ENCODE results near the gene COPS8. TPM values are rescaled to one million over a fixed set of nuclear protein-coding genes. Genes with fewer than 3 reads are reported as not detected.

COPS8 gene
- total RNA-seq, 2 donors from 2014 or later = 27.4 to 27.8 TPM

DNA sequence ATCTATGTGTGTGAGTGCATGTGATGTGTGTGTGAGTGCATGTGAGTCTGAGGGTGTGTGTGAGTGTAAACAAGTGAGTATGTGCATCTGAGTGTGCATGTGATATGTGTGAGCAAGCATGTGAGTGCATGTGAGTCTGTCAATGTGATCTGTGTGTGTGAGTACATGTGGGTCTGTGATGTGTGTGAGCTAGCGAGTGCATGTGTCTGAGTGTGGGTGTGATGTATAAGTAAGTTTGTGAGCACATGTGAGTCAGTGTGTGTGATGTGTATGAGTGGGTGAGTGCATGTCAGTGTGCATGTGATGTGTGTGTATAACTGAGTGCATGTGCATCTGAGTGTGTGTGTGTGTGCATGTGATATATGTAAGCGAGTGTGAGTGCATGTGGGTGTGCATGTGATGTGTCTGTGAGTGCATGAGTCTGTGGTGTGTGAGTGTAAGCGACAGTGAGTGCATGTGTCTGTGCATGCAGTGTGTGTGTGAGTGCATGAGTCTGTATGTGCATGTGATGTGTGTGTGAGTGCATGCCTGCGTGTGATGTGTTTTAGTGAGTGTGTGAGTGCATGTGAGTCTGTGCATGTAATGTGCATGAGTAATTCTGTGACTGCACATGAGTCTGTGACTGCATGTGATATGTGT, 44.1 kb downstream of the COPS8 start:
- ATAC-seq (no peak), DNase-seq (no peak)
- TF ChIP-seq POLR2A (IDR thresholded peaks at IDR 0.05) = no peak
- TF ChIP-seq, protein P1, sequence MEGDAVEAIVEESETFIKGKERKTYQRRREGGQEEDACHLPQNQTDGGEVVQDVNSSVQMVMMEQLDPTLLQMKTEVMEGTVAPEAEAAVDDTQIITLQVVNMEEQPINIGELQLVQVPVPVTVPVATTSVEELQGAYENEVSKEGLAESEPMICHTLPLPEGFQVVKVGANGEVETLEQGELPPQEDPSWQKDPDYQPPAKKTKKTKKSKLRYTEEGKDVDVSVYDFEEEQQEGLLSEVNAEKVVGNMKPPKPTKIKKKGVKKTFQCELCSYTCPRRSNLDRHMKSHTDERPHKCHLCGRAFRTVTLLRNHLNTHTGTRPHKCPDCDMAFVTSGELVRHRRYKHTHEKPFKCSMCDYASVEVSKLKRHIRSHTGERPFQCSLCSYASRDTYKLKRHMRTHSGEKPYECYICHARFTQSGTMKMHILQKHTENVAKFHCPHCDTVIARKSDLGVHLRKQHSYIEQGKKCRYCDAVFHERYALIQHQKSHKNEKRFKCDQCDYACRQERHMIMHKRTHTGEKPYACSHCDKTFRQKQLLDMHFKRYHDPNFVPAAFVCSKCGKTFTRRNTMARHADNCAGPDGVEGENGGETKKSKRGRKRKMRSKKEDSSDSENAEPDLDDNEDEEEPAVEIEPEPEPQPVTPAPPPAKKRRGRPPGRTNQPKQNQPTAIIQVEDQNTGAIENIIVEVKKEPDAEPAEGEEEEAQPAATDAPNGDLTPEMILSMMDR (IDR thresholded peaks at IDR 0.05) = no peak
- no peaks in the 10 kb centered on the region for H3K36me3 ChIP-seq (replicated peaks in 1 of 2; ENCODE audit: insufficient read depth in 1 of 2, low read depth in 2 of 2)
- H3K4me3 ChIP-seq = no peak overlapping the region
- WGBS, 2 donors = 93 to 94% methylated on average over 4 of the region's 4 CpGs
- no peaks in the 10 kb centered on the region for H3K27me3 ChIP-seq
- intact Hi-C loops (cut with DNase I) = no loop called here
- no peaks in the 10 kb centered on the region for H3K9me3 ChIP-seq
- no peak overlapping the region for H3K27ac ChIP-seq
- H3K4me1 ChIP-seq = no peaks in the 10 kb centered on the region

DNA sequence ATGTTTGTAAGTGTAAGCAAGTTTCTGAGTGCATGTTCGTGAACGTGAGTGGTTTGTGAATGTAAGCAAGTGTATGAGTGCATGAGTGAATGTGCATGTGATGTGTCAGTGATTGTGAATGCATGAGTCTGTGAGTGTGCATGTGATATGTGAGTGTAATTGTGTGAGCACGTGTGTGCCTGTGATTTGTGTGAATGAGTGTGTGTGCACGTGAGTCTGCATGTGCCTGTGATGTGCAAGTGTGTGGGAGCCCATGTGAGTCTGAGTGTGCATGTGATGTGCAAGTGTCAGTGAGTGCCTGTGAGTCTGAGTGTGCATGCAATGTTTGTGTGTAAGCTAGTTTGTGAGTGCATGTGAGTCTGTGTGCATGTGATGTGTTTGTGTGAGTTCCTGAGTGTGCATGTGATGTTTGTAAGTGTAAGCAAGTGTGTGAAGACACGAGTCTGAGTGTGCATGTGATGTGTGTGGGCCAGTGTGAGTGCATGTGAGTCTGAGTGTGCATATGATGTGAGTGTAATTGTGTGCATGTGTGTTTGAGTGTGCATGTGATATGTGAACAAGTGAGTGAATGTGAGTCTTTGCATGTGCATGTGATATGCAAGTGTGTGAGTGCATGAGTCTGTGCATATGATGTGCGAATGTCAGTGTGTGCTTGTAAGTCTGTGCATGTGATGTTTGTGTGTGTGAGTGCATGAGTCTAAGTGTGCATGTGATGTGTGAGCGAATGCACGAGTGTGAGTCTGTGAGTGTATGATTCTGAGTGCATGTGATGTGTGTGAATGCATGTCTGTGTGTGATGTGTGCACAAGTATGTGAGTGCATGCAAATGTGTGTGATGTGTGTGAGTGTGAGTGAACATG, 45.1 kb downstream of the COPS8 start:
- TF ChIP-seq, protein P1 (IDR thresholded peaks at IDR 0.05) = no peak
- TF ChIP-seq POLR2A (IDR thresholded peaks at IDR 0.05) = no peak
- no peaks in the 10 kb centered on the region for H3K36me3 ChIP-seq (replicated peaks in 1 of 2; ENCODE audit: insufficient read depth in 1 of 2, low read depth in 2 of 2)
- no peaks in the 10 kb centered on the region for H3K27me3 ChIP-seq
- no peak for DNase-seq
- 73 to 77% methylated on average over 8 of the region's 8 CpGs for WGBS, 2 donors
- intact Hi-C loops (cut with DNase I) = no loop called here
- H3K9me3 ChIP-seq = no peaks in the 10 kb centered on the region
- H3K4me1 ChIP-seq = no peaks in the 10 kb centered on the region
- H3K4me3 ChIP-seq = no peak overlapping the region
- no peak for ATAC-seq
- no peak overlapping the region for H3K27ac ChIP-seq

DNA sequence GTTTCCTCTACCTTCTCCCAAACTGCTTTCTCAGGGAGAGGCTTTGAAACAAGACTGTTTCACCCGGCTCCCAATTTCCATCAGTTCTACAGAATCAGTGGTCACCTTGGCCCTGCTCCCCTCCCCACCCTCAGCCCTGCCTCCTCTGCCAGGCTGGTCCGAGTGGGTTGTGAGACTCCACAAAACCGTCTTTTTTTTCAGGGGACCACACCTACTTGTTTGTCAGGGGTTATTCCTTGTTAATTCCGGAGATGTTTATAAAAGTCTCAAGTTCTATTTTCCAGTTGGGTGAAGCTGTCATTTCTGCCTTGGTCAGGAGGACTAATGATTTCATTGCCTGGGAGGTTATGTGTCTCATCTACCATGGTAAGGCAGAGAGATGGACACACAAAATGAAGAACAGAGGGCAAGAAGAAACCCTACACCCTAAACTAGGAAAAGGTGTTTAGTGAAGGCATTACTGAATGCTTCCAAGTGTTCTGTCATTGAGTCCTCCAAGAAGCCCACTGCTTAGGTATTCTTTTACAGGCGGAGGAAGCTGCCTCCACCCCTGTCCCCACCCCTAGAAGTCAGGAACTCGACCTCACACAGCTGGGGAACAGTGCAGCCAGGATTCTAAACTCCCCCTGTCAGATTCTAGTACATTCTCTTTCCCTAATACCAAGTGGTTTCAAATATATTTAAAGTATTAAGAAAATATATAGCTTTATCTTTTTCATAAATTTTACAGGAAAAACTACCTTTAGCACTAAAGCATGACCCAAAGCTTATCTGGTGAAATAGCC, 46.3 kb downstream of the COPS8 start:
- H3K4me1 ChIP-seq = no peaks in the 10 kb centered on the region
- no peak overlapping the region for H3K27ac ChIP-seq
- H3K27me3 ChIP-seq = no peaks in the 10 kb centered on the region
- no peak overlapping the region for H3K4me3 ChIP-seq
- H3K9me3 ChIP-seq = no peaks in the 10 kb centered on the region
- ATAC-seq (no peak), DNase-seq (no peak)
- no peaks in the 10 kb centered on the region for H3K36me3 ChIP-seq (replicated peaks in 1 of 2; ENCODE audit: insufficient read depth in 1 of 2, low read depth in 2 of 2)
- intact Hi-C loops (cut with DNase I) = no loop called here
- TF ChIP-seq, protein P1 (IDR thresholded peaks at IDR 0.05) = no peak
- TF ChIP-seq POLR2A (IDR thresholded peaks at IDR 0.05) = no peak
- WGBS, 2 donors = 62 to 75% methylated on average over 6 of the region's 6 CpGs

DNA sequence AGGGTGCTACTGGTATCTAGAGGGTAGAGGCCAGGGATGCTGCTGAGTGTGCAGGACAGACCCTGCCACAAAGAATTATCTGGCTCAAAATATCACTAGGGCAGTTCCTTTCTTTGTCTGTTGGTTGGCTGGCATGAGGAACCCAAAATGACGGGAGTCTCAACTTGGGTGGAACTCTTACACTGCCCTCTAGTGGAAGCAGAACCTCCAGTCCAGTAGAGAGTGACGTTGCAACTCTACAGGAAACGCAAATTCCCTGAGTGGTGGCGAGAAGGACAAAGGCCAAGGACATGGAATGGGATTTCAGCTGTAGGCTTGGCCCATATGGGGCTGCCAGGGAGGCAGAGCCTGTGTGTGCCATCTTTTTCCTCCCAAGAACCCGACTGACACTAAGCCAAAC, 47.1 kb downstream of the COPS8 start:
- H3K27ac ChIP-seq = no peak overlapping the region
- H3K9me3 ChIP-seq = no peaks in the 10 kb centered on the region
- ATAC-seq (no peak), DNase-seq (no peak)
- intact Hi-C loops (cut with DNase I) = no loop called here
- no peak overlapping the region for H3K4me3 ChIP-seq
- TF ChIP-seq POLR2A (IDR thresholded peaks at IDR 0.05) = no peak
- TF ChIP-seq, protein P1 (IDR thresholded peaks at IDR 0.05) = peak in 3 of 7 experiments; percentile 8 to 16 (median 9)
- no peaks in the 10 kb centered on the region for H3K36me3 ChIP-seq (replicated peaks in 1 of 2; ENCODE audit: insufficient read depth in 1 of 2, low read depth in 2 of 2)
- H3K4me1 ChIP-seq = no peaks in the 10 kb centered on the region
- H3K27me3 ChIP-seq = no peaks in the 10 kb centered on the region
- 48 to 53% methylated on average over 5 of the region's 5 CpGs for WGBS, 2 donors

All from body of pancreas (tissue), 4 donors.